Measurements from ENCODE around the gene HIC2.
"Not testable (repeated sequence)": the region's sequence is repeated elsewhere in the genome, so short reads cannot be mapped to it uniquely, and the experiment has no call there.

- not testable (repeated sequence) for TF ChIP-seq EZH2 (IDR thresholded peaks at IDR 0.05; ENCODE audit: insufficient read depth, poor library complexity, severe bottlenecking); EZH2phosphoT487 (IDR thresholded peaks at IDR 0.05; ENCODE audit: insufficient read depth, low read depth)
Measured at GRCh38 chr22:21401197-21401969, 15.8 kb upstream of the HIC2 start.

All from GM23248 (cell line).